Measurements from ENCODE around the gene RAB11A. TPM values are rescaled to one million over a fixed set of nuclear protein-coding genes. Genes with fewer than 3 reads are reported as not detected.

RAB11A gene
- total and polyA plus RNA-seq, 9 of the 15 experiments (the other 6 are each of a cell fraction or from before 2014, with no cell fraction given): 129 to 369 (median 245) TPM

GRCh38 chr15:65839354-65839901 is 29.9 kb upstream of the RAB11A start (continued):
- TF ChIP-seq PKNOX1 (IDR thresholded peaks at IDR 0.05) (peak; percentile 73), NR2C1 (IDR thresholded peaks at IDR 0.05) (no peak), NR2C1 (tag; IDR thresholded peaks at IDR 0.05) (no peak), ZMIZ1 (IDR thresholded peaks at IDR 0.05; ENCODE audit: low read depth in 2 of 2, low read length in 2 of 2) (0 out of 4 replicates have a peak, but pooled peaks of 1 of the 2 experiments have one; percentile 27), SIN3A (IDR thresholded peaks at IDR 0.05; ENCODE audit: borderline replicate concordance in 2 of 2, control insufficient read depth in 1 of 2, low read depth in 2 of 2, low read length in 2 of 2) (no peak), ZNF639 (CRISPR knock-in tag; conservative IDR thresholded peaks at IDR 0.05 in 1 of 2, IDR thresholded peaks at IDR 0.05 in 1 of 2) (peak in 1 of 2 experiments; percentile 36; a peak in 1 of 4 replicates), RFX5 (IDR thresholded peaks at IDR 0.05; ENCODE audit: low read depth, low read length) (no peak), NR3C1 (CRISPR knock-in tag; IDR thresholded peaks at IDR 0.05) (no peak), CUX1 (CRISPR knock-in tag; IDR thresholded peaks at IDR 0.05) (no peak), KAT8 (IDR thresholded peaks at IDR 0.05; ENCODE audit: low read depth) (no peak)

Data from K562 (cell line).